NT2/D1 (cell line): Measurements from ENCODE around the gene DIAPH2.
"Not testable (repeated sequence)": the region's sequence is repeated elsewhere in the genome, so short reads cannot be mapped to it uniquely, and the experiment has no call there.

Experiments used
- DNase-seq: peaks from one replicate; pipeline ENCODE4 v3.0.0-alpha.2; 2011; ENCODE audit warnings: low read depth, low spot score
- H3K27me3 ChIP-seq: 2 replicates; pipeline ENCODE4 v1.6.0; 2011; ENCODE audit warnings: mild to moderate bottlenecking; ENCODE audit not compliant: insufficient read length, insufficient read depth
- H3K36me3 ChIP-seq: 2 replicates; pipeline ENCODE4 v1.6.1; 2011; ENCODE audit warnings: mild to moderate bottlenecking, low read length, mixed read lengths; ENCODE audit not compliant: insufficient read depth, insufficient read length
- H3K4me1 ChIP-seq: 2 replicates; pipeline ENCODE4 v1.5.1; 2011; ENCODE audit not compliant: insufficient read depth, insufficient read length
- H3K4me3 ChIP-seq: 2 replicates; pipeline ENCODE4 v1.5.1; 2011; ENCODE audit warnings: low read depth; ENCODE audit not compliant: insufficient read length
- H3K9ac ChIP-seq: 2 replicates; pipeline ENCODE4 v1.6.0; 2011; ENCODE audit warnings: low read depth; ENCODE audit not compliant: insufficient read length
- H3K9me3 ChIP-seq: 2 replicates; pipeline ENCODE4 v1.5.1; 2011; ENCODE audit warnings: mild to moderate bottlenecking, low read length; ENCODE audit not compliant: insufficient read depth
- SUZ12 ChIP-seq: IDR thresholded peaks from 2 replicates; pipeline ENCODE4 v1.6.1; 2011; ENCODE audit not compliant: insufficient read length, insufficient read depth; ENCODE audit errors: extremely low read depth
- YY1 ChIP-seq: IDR thresholded peaks from 2 replicates; pipeline ENCODE4 v1.6.1; 2011; ENCODE audit not compliant: insufficient read length, insufficient read depth
- ZNF274 ChIP-seq: IDR thresholded peaks from 2 replicates; pipeline ENCODE4 v1.6.1; 2011; ENCODE audit warnings: mild to moderate bottlenecking, low read depth, low read length

DIAPH2 gene

DNA sequence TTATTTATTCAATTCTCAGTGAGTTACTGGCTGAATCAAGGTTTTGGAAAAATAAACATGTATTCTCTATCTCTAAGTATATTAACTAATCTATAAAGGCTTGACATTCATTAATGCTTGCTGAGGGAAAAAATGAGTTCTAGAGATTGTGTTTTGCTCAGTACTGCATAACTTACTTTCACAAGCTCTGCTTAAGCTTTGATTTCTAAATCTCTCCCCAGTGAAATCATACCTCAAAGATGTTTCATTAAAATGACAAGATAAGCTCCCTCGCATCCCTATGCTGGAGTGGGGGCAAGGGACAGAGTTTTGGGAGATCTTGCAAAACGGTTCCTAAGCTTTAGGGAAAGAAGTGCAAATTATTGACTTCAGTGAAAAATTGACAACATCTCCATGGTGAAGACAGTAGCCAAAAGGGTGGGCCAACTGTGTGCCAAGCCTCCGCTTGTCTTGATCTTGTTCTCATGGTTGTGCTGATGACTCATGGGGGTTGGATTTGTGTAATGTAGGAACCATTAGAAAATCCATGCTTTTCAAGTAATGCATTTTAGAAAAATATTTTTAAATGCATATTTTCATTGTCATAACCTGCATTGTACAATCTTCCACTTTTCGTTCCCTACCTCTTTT, 720.5 kb downstream of the DIAPH2 start:
- TF ChIP-seq SUZ12 (no peak), ZNF274 (no peak), YY1 (no peak)
- H3K27me3 ChIP-seq = no peaks in the 10 kb centered on the region
- no peak for DNase-seq
- no peak overlapping the region for H3K9ac ChIP-seq
- H3K4me3 ChIP-seq = no peak overlapping the region
- no peaks in the 10 kb centered on the region for H3K4me1 ChIP-seq
- H3K9me3 ChIP-seq = peaks cover 27% of the 10 kb centered on the region
- H3K36me3 ChIP-seq = peaks cover 13% of the 10 kb centered on the region

DNA sequence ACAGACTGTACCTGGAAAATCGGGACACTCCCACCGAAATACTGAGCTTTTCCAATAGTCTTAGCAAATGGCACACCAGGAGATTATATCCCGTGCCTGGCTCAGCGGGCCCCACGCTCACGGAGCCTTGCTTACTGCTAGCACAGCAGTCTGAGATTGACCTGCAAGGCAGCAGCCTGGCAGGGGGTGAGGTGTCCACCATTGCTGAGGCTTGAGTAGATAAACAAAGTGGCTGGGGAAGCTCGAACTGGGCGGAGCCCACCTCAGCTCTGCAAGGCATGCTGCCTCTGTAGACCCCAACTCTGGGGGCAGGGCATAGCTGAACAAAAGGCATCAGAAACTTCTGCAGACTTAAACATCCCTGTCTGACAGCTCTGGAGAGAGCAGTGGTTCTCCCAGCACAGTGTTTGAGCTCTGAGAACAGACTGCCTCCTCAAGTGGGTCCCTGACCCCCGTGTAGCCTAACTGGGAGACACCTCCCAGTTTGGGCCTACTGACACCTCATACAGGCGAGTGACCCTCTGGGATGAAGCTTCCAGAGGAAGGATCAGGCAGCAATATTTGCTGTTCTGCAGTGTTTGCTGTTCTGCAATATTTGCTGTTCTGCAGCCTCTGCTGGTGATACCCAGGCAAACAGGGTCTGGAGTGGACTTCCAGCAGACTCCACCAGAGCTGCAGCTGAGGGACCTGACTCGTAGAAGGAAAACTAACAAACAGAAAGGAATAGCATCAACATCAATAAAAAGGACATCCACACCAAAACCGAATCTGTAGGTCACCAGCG, 725.2 kb downstream of the DIAPH2 start:
- not testable (repeated sequence) for H3K27me3 ChIP-seq, H3K9ac ChIP-seq, H3K4me3 ChIP-seq, DNase-seq, H3K4me1 ChIP-seq
- Histone ChIP-seq H3K36me3 (peaks cover 15% of the 10 kb centered on the region), H3K9me3 (peaks cover 29% of the 10 kb centered on the region)

DNA sequence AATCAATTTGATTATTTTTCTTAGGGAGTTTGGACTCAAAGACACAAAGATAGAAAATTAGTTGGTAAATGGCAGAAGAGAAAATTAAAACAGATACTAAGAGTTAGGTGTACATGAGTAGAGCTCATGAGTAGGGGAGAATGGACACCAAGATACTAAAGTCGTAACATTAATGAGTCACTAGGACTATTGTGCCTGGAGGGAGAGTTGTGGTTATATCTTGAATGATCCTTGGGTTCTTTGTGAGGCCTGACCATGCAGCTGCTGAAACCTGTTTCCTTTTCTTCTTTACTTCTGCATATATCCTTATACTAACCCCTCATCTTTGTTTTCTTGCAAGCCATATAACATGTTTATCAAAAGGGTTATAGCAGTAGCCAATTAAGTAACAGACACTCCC, 731.8 kb downstream of the DIAPH2 start:
- Histone ChIP-seq H3K27me3 (no peaks in the 10 kb centered on the region), H3K9me3 (no peaks in the 10 kb centered on the region), H3K9ac (no peak overlapping the region), H3K36me3 (peaks cover 11% of the 10 kb centered on the region), H3K4me3 (no peak overlapping the region), H3K4me1 (no peaks in the 10 kb centered on the region)
- no peak for DNase-seq
- TF ChIP-seq SUZ12 (no peak), ZNF274 (no peak), YY1 (no peak)

DNA sequence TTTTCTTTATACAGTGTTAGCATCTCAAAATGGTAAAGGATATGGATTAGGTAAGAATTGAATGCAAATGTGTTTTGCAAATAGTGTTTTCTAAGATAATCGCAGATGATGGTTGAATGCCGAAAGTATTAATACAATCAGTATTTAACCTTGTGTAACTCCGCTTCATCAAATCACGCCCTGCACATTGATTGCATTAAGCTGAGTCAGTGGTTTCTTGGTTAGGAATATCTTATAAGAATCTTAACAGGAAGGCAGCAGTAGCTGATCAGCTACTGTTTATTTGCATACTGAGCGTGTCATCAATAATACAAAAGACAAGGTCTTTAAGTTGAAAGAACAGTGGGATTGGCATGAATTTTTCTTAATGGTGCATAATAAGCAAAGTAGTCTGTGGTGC, 744.5 kb downstream of the DIAPH2 start:
- TF ChIP-seq ZNF274 (no peak), SUZ12 (no peak), YY1 (no peak)

DNA sequence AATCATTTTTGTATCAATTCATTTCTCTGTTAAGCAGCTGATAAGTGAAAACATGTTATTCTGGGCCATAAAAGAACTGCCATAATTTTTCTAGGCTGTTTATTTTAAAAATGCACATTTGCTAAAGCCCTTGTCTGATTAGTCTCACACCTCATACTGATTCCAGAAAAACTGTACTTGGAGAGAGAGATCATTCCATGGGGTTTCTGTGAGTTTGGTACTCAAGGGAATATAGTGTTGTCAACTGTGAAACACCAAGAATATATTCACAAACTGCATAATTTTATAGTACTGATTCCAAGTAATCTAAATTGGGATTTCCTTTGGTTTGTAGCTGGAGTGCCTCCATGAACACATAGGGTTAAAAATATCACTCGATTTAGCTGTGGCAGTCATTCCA, 746.6 kb downstream of the DIAPH2 start:
- no peak overlapping the region for H3K9ac ChIP-seq
- H3K4me3 ChIP-seq = no peak overlapping the region
- no peaks in the 10 kb centered on the region for H3K27me3 ChIP-seq
- no peak for DNase-seq
- no peaks in the 10 kb centered on the region for H3K9me3 ChIP-seq
- peaks cover 37% of the 10 kb centered on the region for H3K36me3 ChIP-seq
- TF ChIP-seq YY1 (no peak), SUZ12 (no peak), ZNF274 (no peak)
- no peaks in the 10 kb centered on the region for H3K4me1 ChIP-seq

More for the DNA sequence above, 744.5 kb downstream of the DIAPH2 start:
- DNase-seq = no peak
- no peak overlapping the region for H3K4me3 ChIP-seq
- no peaks in the 10 kb centered on the region for H3K9me3 ChIP-seq
- no peaks in the 10 kb centered on the region for H3K4me1 ChIP-seq
- no peak overlapping the region for H3K9ac ChIP-seq
- peaks cover 32% of the 10 kb centered on the region for H3K36me3 ChIP-seq
- H3K27me3 ChIP-seq = no peaks in the 10 kb centered on the region

DNA sequence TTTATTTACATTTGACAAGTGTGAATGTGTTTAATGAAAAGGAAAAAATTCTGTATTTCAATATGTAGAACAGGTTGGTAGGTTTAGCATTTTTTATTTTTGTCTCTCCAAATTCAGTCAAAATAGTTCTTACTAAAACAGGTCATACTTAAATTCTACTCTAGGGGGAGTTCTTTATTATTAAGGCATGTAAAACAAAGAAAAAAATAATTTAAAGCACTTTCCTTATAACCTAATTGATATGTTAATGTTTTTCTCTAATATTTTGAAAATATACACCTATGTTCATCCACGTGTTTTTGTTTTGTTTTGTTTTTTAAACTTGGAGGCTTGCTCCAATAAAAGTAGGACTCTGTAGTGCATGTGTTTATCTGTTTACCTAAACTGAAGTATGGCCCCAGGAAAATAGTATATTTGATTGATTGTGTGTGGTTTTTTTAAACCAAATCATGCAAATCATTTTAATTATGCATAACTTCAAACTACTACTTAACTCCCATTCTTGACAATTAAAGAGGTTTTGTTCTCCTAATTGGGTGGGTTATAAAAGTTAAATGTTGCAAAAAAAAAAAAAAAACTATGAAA, 761.7 kb downstream of the DIAPH2 start:
- no peaks in the 10 kb centered on the region for H3K27me3 ChIP-seq
- DNase-seq = no peak
- no peak overlapping the region for H3K9ac ChIP-seq

DNA sequence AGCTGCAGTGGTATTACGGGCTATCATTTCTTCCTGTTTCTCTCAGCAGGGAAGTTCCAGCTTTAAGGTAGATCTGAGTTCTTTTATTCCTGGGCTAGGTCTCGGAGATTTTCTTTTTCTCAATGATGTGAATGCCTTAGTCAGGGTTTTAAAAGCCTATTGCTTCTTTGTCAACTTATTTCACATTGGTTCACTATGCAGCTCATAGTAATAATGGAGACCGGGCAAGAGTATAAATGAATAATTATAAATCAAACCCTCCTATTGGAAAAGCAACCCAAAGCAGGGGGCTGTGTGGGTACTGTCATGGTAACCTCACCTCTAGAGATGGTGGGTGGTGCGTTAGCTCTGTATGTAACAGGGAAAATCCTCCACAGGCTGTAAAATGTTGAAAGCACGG, 762.7 kb downstream of the DIAPH2 start:
- Histone ChIP-seq H3K27me3 (no peaks in the 10 kb centered on the region), H3K9ac (no peak overlapping the region), H3K36me3 (peaks cover 2% of the 10 kb centered on the region), H3K9me3 (no peaks in the 10 kb centered on the region), H3K4me1 (no peaks in the 10 kb centered on the region), H3K4me3 (no peak overlapping the region)
- TF ChIP-seq ZNF274 (no peak), SUZ12 (no peak), YY1 (no peak)
- no peak for DNase-seq

More for the DNA sequence above, 761.7 kb downstream of the DIAPH2 start:
- Histone ChIP-seq H3K36me3 (peaks cover 2% of the 10 kb centered on the region), H3K4me3 (no peak overlapping the region), H3K9me3 (no peaks in the 10 kb centered on the region), H3K4me1 (no peaks in the 10 kb centered on the region)
- TF ChIP-seq ZNF274 = no peak
- TF ChIP-seq SUZ12 = no peak
- no peak for TF ChIP-seq YY1
